GM18517 (cell line): ENCODE results near the gene ING2.
A peak's percentile ranks its signal among the peaks of the same experiment; 100 is the strongest.

Experiments
- ATAC-seq: cut with Tn5 transposase; IDR thresholded peaks from one replicate; pipeline ENCODE4 v1.9.1; 2021; ENCODE audit warnings: mild to moderate bottlenecking, moderate library complexity; ENCODE audit not compliant: unreplicated experiment

ING2 gene

GRCh38 chr4:183499389-183499788 is 5.5 kb upstream of the ING2 start:
- ATAC-seq: no peak

- ATAC-seq: no peak
Observed at GRCh38 chr4:183499801-183500200, 5.1 kb upstream of the ING2 start.

DNA sequence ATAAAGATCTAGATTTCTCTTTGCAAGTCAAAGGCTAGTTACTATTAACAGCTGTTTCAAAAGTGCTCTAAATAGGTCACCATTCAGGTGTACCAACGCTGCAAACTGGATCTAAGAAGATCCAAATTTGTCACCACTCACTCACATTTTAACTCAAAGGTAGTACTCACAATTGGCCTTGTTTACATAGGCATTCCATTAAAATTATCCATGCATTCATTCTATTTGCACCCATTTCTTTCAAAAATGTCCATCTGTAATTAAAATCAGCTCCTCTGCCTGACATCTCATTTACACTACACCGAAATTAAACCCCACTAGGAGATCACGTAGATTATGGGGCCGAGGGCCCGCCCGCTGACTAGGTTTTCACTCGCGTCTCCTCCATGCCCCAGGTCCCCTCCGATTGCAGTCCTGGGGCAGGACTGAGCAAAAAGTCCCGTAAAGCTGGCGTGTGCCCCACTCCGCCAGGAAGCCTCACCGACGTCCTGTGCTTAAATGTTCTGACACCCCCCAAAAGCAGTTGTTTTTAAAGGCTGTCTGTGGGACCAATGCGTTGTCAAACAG is 1.3 kb upstream of the ING2 start:
- ATAC-seq: peak; percentile 2

DNA sequence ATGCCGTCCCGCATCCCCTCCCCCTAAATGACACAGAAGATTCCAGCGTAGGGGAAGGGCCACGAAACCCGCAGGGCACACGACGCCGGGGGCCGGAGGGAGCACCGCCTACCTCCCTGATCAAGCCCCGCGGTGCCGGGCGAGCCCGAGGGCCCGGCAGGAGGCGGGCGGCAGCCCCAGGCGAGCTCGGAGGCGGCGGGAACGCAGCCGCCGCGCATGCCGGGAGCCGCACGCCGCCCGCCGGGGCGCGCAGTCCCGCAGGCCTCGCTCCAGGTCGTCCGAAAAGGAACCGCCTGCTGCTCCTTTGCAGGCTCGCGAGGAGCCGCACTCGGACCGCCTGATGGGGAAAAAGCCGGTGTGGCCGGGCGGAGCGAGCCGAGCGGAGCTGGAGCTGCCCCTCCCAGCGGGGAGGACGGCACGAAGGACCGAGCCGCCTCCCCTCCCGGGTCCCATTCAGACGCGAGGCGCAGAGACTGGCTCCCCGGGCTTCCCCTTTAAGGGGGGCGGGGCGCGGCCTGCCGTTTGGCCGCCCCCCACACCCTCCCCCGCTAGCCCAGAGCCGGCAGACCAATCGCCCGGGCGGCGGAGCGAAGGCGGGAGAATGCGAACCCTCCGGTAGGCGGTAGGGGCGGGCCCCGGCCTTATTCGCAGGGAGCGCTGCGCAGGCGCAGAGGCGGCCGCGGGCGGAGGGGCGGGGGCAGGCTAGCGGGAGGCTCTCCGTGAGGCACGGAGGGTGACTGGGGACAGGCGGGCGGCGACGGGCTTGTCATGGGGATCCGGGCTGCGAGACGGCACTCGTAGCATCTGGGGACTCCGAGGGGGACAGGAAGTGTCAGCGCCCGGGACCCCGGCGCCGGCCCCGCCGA is 561 bp upstream of the ING2 start:
- ATAC-seq: peak; percentile 68

DNA sequence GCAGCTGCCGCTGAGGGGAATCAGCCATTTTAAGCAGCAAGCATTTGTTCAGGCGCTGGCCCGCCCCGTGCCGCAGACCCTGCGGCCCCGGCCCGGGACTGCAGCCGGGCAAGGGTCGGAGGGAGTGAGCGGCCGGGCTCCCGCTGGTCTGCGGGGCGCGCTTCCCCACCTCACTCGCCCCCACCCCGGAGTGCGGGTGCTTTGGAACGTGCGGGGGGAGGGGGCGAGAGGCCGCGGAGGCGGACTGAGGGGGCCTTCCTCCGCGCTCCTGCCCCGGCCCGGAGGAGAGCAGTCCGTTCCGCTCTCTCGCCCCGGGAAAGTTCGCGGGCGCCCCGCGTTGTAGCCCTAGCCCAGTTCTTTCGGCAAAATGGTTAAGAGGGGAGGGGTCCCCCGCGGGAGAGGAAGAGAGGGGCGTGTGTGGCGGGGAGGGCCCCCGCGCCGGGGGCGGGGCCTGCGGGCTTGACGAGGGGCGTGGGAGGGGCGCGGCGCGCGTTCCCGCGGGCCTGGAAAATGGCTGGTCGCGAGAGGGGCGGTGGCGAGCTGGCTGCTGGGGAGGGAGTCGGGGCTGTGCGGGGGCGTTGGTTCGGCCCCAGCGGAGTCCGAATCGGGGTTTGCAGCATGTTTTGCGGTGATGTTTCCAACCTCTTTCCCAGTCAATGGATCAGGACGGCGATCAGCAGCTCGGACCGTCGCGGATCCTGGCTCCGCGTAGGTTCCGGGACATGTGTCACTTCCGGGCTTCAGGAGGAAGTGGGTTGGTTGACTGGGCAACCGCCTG is 942 bp downstream of the ING2 start:
- ATAC-seq: peak; percentile 50

DNA sequence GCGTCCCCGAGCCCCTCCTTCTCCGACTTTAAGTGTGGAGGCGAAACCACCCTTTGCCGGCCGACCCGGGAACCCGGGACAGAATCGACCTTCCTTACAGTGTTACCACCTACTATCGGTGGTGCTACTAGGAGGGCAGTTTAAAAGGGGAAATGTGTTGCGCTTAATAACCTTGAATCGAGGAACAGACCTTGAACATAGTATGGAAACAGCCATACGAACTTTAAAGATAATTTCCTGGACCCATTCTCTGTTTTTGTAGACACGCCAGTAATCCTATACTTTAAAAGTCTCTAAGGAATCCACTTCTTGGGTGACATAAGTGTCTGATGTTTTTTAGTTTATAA is 1.5 kb downstream of the ING2 start:
- no peak for ATAC-seq

DNA sequence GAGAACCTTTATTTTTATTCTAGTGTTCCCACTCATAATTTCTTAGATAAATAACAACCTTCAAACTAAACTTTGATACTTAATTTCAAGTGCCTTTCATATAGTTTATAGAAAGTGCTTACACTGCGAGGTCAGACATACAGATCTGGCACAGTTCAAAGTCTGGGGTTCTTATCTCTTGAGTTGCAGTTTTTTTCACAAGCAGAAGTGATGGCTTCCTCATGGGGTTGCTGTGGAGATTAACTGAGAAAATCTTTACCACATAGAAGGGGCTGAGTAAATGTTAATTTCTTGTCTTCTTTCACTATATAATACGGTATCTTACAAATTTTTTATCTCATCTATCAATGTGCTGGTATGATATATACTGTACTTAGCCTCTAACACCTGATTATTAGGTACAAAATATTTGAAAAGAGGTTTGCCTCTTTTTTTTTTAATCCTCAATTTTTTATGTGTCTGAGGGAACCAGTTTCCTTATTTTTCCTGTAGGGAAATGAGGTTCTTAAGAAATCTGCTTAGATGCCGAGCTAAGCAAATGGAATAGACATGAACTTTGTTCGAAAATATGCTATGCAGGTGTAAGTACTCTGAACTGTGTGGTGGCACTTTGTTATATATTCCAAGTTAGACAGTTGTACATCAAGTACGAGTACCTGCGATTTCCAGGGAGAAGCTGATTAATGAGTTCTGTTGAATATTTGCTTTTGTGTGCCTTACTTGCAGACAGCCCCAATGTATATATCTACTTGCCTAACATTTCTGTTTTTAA is 3.3 kb downstream of the ING2 start:
- no peak for ATAC-seq

GRCh38 chr4:183508697-183509335 is 4.0 kb downstream of the ING2 start:
- no peak for ATAC-seq

DNA sequence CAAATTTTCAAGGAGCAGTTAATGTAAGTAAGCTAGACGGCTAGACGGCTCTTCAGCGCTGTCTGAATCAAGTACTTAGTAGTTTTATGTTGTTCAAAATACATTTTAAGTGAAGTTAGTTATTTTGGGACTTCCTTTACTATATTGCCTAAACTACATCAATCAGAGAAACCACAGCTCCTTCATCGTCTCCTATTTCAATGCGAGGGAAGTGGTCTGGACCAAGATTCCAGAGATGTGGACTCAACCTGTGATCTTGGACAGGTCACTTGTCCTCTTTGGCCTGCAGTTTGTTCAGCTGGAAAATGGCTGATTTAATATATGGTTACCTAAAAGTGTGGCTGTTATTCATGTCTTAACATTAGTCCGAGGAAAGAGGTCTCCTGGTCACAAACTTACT is 10.6 kb downstream of the ING2 start:
- no peak for ATAC-seq

DNA sequence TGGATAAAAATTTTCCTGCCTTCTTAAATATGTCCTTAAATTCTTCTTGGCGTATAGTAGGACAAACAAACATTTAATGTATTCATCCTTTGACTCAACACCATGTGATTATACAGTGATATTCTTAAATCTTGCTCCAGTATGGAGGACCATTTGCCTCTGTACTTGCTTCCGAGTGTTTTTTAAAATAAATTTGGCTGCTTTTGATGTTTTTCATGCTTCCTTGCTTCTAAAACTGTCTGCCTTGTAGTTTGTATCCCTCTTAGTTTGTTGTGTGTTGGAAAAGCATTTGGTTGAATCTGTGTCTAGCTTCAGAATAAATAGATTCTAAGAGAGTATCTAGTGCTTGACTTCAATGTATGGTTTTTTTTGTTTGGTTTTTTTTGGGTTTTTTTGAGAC is 12.3 kb downstream of the ING2 start:
- ATAC-seq: no peak

DNA sequence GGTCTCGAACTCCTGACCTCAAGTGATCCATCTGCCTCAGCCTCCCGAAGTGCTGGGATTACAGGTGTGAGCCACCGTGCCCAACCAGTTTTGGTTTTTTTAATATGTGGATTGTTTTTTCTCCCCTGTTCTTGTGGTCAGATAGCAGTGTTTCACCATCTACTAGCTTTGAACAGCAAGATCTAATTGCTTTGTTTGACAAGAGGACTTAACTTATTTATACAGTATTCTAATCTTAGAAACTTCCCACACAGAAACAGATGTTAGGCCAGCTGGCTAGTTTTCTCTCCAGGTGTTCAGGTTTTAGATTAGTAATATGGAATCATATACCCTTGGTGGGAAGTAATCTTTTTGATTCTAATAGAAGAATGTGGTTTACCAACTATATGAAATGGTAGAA is 12.9 kb downstream of the ING2 start:
- ATAC-seq: no peak

DNA sequence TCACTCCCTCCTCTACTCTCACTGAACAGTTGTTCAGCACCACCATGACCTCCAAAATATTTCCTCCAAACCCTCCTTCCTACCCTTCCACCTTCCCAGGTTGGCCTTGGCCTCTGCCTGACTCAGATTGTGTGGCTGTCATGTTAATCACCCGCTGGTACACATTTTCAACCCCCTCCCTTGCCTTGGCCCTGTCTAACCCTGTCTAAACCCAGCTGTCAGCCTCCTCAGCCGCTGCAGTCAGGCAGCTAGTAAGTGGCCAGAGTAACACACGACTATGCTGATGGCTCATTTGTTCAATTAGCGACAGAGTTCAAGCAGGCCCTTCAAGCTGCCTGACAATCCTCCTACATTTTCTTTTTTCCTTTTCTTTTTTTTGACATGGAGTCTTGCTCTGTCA is 18.0 kb downstream of the ING2 start:
- no peak for ATAC-seq

DNA sequence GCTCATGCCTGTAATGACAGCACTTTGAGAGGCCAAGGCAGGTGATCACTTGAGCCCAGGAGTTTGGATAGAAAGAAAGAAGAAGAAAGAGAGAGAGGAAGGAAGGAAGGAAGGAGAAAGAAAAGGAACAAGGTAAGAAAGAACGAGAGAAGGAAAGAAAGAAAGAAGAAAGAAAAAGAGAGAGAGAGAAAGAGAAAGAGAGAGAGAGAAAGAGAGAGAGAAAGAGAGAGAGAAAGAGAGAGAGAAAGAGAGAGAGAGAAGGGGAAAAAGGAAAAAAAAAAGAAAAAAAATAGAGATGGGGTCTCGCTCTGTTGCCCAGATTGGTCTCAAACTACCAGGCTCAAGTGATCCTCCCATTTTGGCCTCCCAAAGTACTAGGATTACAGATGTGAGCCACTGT is 22.5 kb downstream of the ING2 start:
- ATAC-seq: no peak

- no peak for ATAC-seq
Observed at GRCh38 chr4:183532821-183533220, 28.0 kb downstream of the ING2 start.

DNA sequence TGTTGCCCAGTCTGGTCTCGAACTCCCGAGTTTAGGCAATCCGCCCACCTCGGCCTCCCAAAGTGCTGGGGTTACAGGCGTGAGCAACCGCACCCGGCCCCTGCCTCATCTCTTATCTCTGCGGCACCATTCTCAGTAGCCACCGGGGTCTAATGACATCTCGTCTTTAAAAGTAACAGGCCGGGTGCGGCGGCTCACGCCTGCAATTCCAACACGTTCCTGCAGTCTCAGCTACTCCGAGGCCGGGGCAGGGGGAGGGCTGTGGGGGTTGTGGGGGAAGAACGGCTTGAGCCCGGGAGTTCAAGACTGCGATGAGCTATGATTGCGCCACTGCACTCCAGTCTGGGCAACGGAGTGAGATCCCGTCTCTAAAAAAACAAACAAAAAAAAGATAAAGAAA is 28.8 kb downstream of the ING2 start:
- no peak for ATAC-seq

GRCh38 chr4:183540410-183541009 is 35.7 kb downstream of the ING2 start:
- ATAC-seq: no peak

GRCh38 chr4:183541010-183541751 is 36.3 kb downstream of the ING2 start:
- no peak for ATAC-seq

DNA sequence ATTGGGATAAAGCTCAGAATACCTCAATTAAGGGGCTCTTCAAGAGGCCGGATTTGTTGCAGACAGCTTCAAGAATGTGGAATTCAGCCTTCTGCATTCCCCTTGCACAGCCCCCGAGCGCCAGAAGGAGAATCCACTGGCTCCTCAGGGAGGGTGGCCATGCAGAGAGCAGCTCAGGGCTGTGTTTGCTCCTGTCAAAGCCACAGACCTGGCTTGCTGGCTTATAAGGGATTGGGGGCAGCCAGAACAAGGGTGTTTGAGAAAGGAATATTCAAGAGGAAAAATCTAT is 36.8 kb downstream of the ING2 start:
- no peak for ATAC-seq

GRCh38 chr4:183543435-183543834 is 38.6 kb downstream of the ING2 start:
- ATAC-seq: no peak

- no peak for ATAC-seq
Observed at GRCh38 chr4:183544109-183544508, 39.3 kb downstream of the ING2 start.
